ENCODE data around the gene LILRB1. TPM values are rescaled to one million over a fixed set of nuclear protein-coding genes. Genes with fewer than 3 reads are reported as not detected.
"Not testable (repeated sequence)": the region's sequence is repeated elsewhere in the genome, so short reads cannot be mapped to it uniquely, and the experiment has no call there.

LILRB1 gene
- total and polyA plus RNA-seq, 4 donors: 1.3 to 10.6 (median 4.9) TPM

GRCh38 chr19:54626757-54627156 lies 3.5 kb upstream of the LILRB1 start:
- no peaks in the 10 kb centered on the region for H3K36me3 ChIP-seq (ENCODE audit: control insufficient read depth in 4 of 4, insufficient read depth in 3 of 4, low read depth in 1 of 4, low read length in 3 of 4)
- H3K9ac ChIP-seq (ENCODE audit: low read depth in 1 of 2, low read length in 2 of 2): no peak overlapping the region
- H3K27me3 ChIP-seq (ENCODE audit: control insufficient read depth in 4 of 4, insufficient read depth in 4 of 4, low read length in 3 of 4): peaks cover 0 to 2% (median under 1%) of the 10 kb centered on the region in 4 donors
- H3K27ac ChIP-seq (ENCODE audit: low read depth in 1 of 2, low read length in 2 of 2): no peak overlapping the region
- TF ChIP-seq ATF3 (IDR thresholded peaks at IDR 0.05): no peak
- TF ChIP-seq CTCF (IDR thresholded peaks at IDR 0.05; ENCODE audit: low read depth, low read length, missing input control): no peak
- no peak for TF ChIP-seq ZBTB33 (IDR thresholded peaks at IDR 0.05)
- no peak for TF ChIP-seq FOXA1 (IDR thresholded peaks at IDR 0.05)
- TF ChIP-seq JUND (IDR thresholded peaks at IDR 0.05): no peak
- TF ChIP-seq SP1 (IDR thresholded peaks at IDR 0.05): no peak
- TF ChIP-seq FOXA2 (IDR thresholded peaks at IDR 0.05): no peak
- no peak for TF ChIP-seq REST (IDR thresholded peaks at IDR 0.05)
- no peak for TF ChIP-seq YY1 (IDR thresholded peaks at IDR 0.05)
- no peak for TF ChIP-seq RAD21 (IDR thresholded peaks at IDR 0.05)
- TF ChIP-seq MAX (IDR thresholded peaks at IDR 0.05): no peak
- no peak for TF ChIP-seq HNF4A (conservative IDR thresholded peaks at IDR 0.05)
- TF ChIP-seq TAF1 (conservative IDR thresholded peaks at IDR 0.05): no peak
- TF ChIP-seq GABPA (IDR thresholded peaks at IDR 0.05 in 1 of 2, conservative IDR thresholded peaks at IDR 0.05 in 1 of 2): no peak
- TF ChIP-seq EGR1 (IDR thresholded peaks at IDR 0.05; ENCODE audit: low read depth in 2 of 2): no peak
- TF ChIP-seq HNF4G (IDR thresholded peaks at IDR 0.05): no peak
- WGBS: 74% methylated on average over 8 of the region's 8 CpGs
- no peaks in the 10 kb centered on the region for H3K4me1 ChIP-seq (ENCODE audit: control insufficient read depth in 4 of 4, insufficient read depth in 4 of 4, low read length in 3 of 4)
- H3K9me3 ChIP-seq (ENCODE audit: control insufficient read depth in 4 of 4, low read length in 3 of 4): peaks cover 0 to 4% (median 1%) of the 10 kb centered on the region in 4 donors
- H3K4me3 ChIP-seq (ENCODE audit: low read depth in 1 of 3, low read length in 3 of 3): no peak overlapping the region
- no peak for DNase-seq (ENCODE audit: low spot score)

GRCh38 chr19:54627912-54628311 lies 2.4 kb upstream of the LILRB1 start:
- not testable (repeated sequence) for DNase-seq (ENCODE audit: low spot score); H3K4me1 ChIP-seq (ENCODE audit: control insufficient read depth in 4 of 4, insufficient read depth in 4 of 4, low read length in 3 of 4)

More at GRCh38 chr19:54627912-54628311, 2.4 kb upstream of the LILRB1 start:
- H3K9me3 ChIP-seq (ENCODE audit: control insufficient read depth in 4 of 4, low read length in 3 of 4); H3K4me3 ChIP-seq (ENCODE audit: low read depth in 1 of 3, low read length in 3 of 3); H3K36me3 ChIP-seq (ENCODE audit: control insufficient read depth in 4 of 4, insufficient read depth in 3 of 4, low read depth in 1 of 4, low read length in 3 of 4); H3K27ac ChIP-seq (ENCODE audit: low read depth in 1 of 2, low read length in 2 of 2); H3K27me3 ChIP-seq (ENCODE audit: control insufficient read depth in 4 of 4, insufficient read depth in 4 of 4, low read length in 3 of 4); H3K9ac ChIP-seq (ENCODE audit: low read depth in 1 of 2, low read length in 2 of 2): not testable (repeated sequence)
- WGBS: 46% methylated on average over 4 of the region's 4 CpGs

Data from liver (tissue), 9 donors.